CD4-positive, alpha-beta T cell treated with Interleukin-15 for 1 hour (primary cell): ENCODE results near the gene UGGT1.
"Not testable (repeated sequence)": the region's sequence is repeated elsewhere in the genome, so short reads cannot be mapped to it uniquely, and the experiment has no call there.

ENCODE experiments used
- DNase-seq: peaks from one replicate; pipeline ENCODE4 v3.0.0-alpha.2; 2020

UGGT1 gene

GRCh38 chr2:128115921-128116623 is 25.1 kb downstream of the UGGT1 start:
- no peak for DNase-seq

GRCh38 chr2:128134573-128134972 is 43.6 kb downstream of the UGGT1 start:
- no peak for DNase-seq

GRCh38 chr2:128137094-128137616 is 46.2 kb downstream of the UGGT1 start:
- no peak for DNase-seq

- no peak for DNase-seq
Measured at GRCh38 chr2:128139624-128140023, 48.6 kb downstream of the UGGT1 start.

GRCh38 chr2:128145651-128146050 is 54.7 kb downstream of the UGGT1 start:
- no peak for DNase-seq

- DNase-seq, result no peak
Measured at GRCh38 chr2:128153786-128154185, 62.8 kb downstream of the UGGT1 start.

- no peak for DNase-seq
Measured at GRCh38 chr2:128154225-128154624, 63.2 kb downstream of the UGGT1 start.

GRCh38 chr2:128155970-128156369 is 65.0 kb downstream of the UGGT1 start:
- DNase-seq, result no peak

GRCh38 chr2:128156812-128157211 is 65.8 kb downstream of the UGGT1 start:
- no peak for DNase-seq

GRCh38 chr2:128157644-128158043 is 66.6 kb downstream of the UGGT1 start:
- no peak for DNase-seq

GRCh38 chr2:128158176-128158575 is 67.2 kb downstream of the UGGT1 start:
- no peak for DNase-seq

GRCh38 chr2:128159437-128159836 is 68.4 kb downstream of the UGGT1 start:
- DNase-seq, result no peak

- DNase-seq, result no peak
Measured at GRCh38 chr2:128160616-128161275, 69.7 kb downstream of the UGGT1 start.

GRCh38 chr2:128162266-128162665 is 71.3 kb downstream of the UGGT1 start:
- DNase-seq, result no peak

GRCh38 chr2:128164311-128164710 is 73.3 kb downstream of the UGGT1 start:
- DNase-seq, result no peak

- no peak for DNase-seq
Measured at GRCh38 chr2:128166746-128167353, 75.8 kb downstream of the UGGT1 start.

GRCh38 chr2:128169094-128169493 is 78.1 kb downstream of the UGGT1 start:
- no peak for DNase-seq

GRCh38 chr2:128169497-128169896 is 78.5 kb downstream of the UGGT1 start:
- no peak for DNase-seq

GRCh38 chr2:128169933-128170709 is 79.1 kb downstream of the UGGT1 start:
- no peak for DNase-seq

GRCh38 chr2:128170776-128171175 is 79.8 kb downstream of the UGGT1 start:
- no peak for DNase-seq

- DNase-seq, result no peak
Measured at GRCh38 chr2:128172191-128172590, 81.2 kb downstream of the UGGT1 start.

GRCh38 chr2:128174067-128174466 is 83.1 kb downstream of the UGGT1 start:
- not testable (repeated sequence) for DNase-seq

- no peak for DNase-seq
Measured at GRCh38 chr2:128177315-128177714, 86.3 kb downstream of the UGGT1 start.
